IMR-90 (cell line): ENCODE measurements around the gene NPNT. TPM values are rescaled to one million over a fixed set of nuclear protein-coding genes. Genes with fewer than 3 reads are reported as not detected.

Experiments
- ATAC-seq: fragments of 200-7000 bp; cut with Tn5 transposase; 2 replicates; pipeline ENCODE4 v1.9.1; 2020; ENCODE audit warnings: low read depth, mild to moderate bottlenecking, moderate library complexity
- BruUV-seq: library from RNA; stranded (reverse); fragments of 400-500 nt; replicated peaks from 2 replicates; lab custom pipeline; 2021; lab: Mats Ljungman, UMichigan
- CTCF ChIA-PET: fragments of 300-600 bp; formaldehyde crosslinking; extraction: SDS; loops from one replicate; lab custom pipeline; 2021; ENCODE audit warnings: antibody characterized with exemption; lab: Yijun Ruan, JAX
- POLR2A ChIA-PET: fragments of 300-600 bp; sonication (Branson Sonifier 250); formaldehyde crosslinking; loops from one replicate; lab custom pipeline; 2022; ENCODE audit warnings: antibody characterized with exemption; ENCODE audit not compliant: unreplicated experiment; lab: Charles Lee
- DNase-seq: peaks from one replicate; pipeline ENCODE4 v3.0.0; 2013
- H2AFZ ChIP-seq: replicated peaks from 2 replicates; pipeline ENCODE3; 2013; ENCODE audit warnings: low read length, mild to moderate bottlenecking; ENCODE audit not compliant: poor library complexity
- H2AK5ac ChIP-seq: 2 replicates; pipeline ENCODE4 v1.6.1; 2013; ENCODE audit warnings: low read depth, low read length, inconsistent platforms
- H2AK9ac ChIP-seq: replicated peaks from 2 replicates; pipeline ENCODE3; 2013; ENCODE audit warnings: mild to moderate bottlenecking, low read depth, low read length, moderate library complexity; ENCODE audit not compliant: poor library complexity
- H2BK120ac ChIP-seq: 2 replicates; pipeline ENCODE4 v1.6.1; 2013; ENCODE audit warnings: low read depth, low read length, inconsistent platforms
- H2BK15ac ChIP-seq: 3 replicates; pipeline ENCODE4 v1.6.1; 2013; ENCODE audit warnings: low read depth, low read length, inconsistent platforms
- H2BK20ac ChIP-seq: 2 replicates; pipeline ENCODE4 v1.6.1; 2013; ENCODE audit warnings: low read depth, mild to moderate bottlenecking, inconsistent platforms, low read length, moderate library complexity
- H2BK5ac ChIP-seq: 2 replicates; pipeline ENCODE4 v1.6.1; 2013; ENCODE audit warnings: mild to moderate bottlenecking, low read depth, low read length, inconsistent platforms; ENCODE audit not compliant: poor library complexity, severe bottlenecking
- H3K14ac ChIP-seq: replicated peaks from 2 replicates; pipeline ENCODE4 v1.6.1; 2013; ENCODE audit warnings: low read depth, low read length, inconsistent platforms
- H3K18ac ChIP-seq: 2 replicates; pipeline ENCODE4 v1.6.1; 2013; ENCODE audit warnings: low read depth, low read length, control low read depth
- H3K23ac ChIP-seq: 2 replicates; pipeline ENCODE4 v1.6.1; 2013; ENCODE audit warnings: low read depth, low read length, inconsistent platforms
- H3K27ac ChIP-seq: 2 replicates; pipeline ENCODE4 v1.5.1; 2013; ENCODE audit warnings: mild to moderate bottlenecking, control low read depth, low read length; ENCODE audit not compliant: insufficient read depth
- H3K27me3 ChIP-seq: 2 replicates; pipeline ENCODE4 v1.6.1; 2013; ENCODE audit warnings: low read length; ENCODE audit not compliant: control insufficient read depth, insufficient read depth
- H3K36me3 ChIP-seq: 2 replicates; pipeline ENCODE4 v1.6.1; 2013; ENCODE audit warnings: low read length, mixed read lengths; ENCODE audit not compliant: control insufficient read depth, insufficient read depth
- H3K4ac ChIP-seq: 2 replicates; pipeline ENCODE4 v1.6.1; 2013; ENCODE audit warnings: low read depth, low read length, inconsistent platforms
- H3K4me1 ChIP-seq: 2 replicates; pipeline ENCODE4 v1.6.1; 2013; ENCODE audit warnings: low read length, mixed read lengths; ENCODE audit not compliant: control insufficient read depth, insufficient read depth
- H3K4me2 ChIP-seq: 2 replicates; pipeline ENCODE4 v1.6.1; 2013; ENCODE audit warnings: low read depth, mild to moderate bottlenecking, control low read depth, low read length, moderate library complexity
- H3K4me3 ChIP-seq: 2 replicates; pipeline ENCODE4 v1.5.1; 2013; ENCODE audit warnings: low read depth, mild to moderate bottlenecking, control low read depth, low read length, moderate library complexity; ENCODE audit not compliant: insufficient read depth
- H3K56ac ChIP-seq: 2 replicates; pipeline ENCODE4 v1.6.1; 2013; ENCODE audit warnings: low read length, inconsistent platforms; ENCODE audit not compliant: insufficient read depth; ENCODE audit errors: extremely low read depth
- H3K79me1 ChIP-seq, 2 experiments: 2 replicates each; pipeline ENCODE4 v1.6.1; 2013; ENCODE audit warnings: low read length in 2 of 2, inconsistent platforms in 1 of 2, low read depth in 1 of 2
- H3K9ac ChIP-seq: 2 replicates; pipeline ENCODE4 v1.6.1; 2013; ENCODE audit warnings: low read depth, low read length, control low read depth
- H3K9me1 ChIP-seq: 2 replicates; pipeline ENCODE4 v1.6.1; 2013; ENCODE audit warnings: low read length, inconsistent platforms; ENCODE audit not compliant: insufficient read depth
- H3K9me3 ChIP-seq: 2 replicates; pipeline ENCODE4 v1.6.1; 2013; ENCODE audit warnings: low read length; ENCODE audit not compliant: control insufficient read depth, insufficient read depth
- H4K20me1 ChIP-seq: 2 replicates; pipeline ENCODE4 v1.6.1; 2013; ENCODE audit warnings: low read length, inconsistent platforms; ENCODE audit not compliant: insufficient read depth
- H4K5ac ChIP-seq: 2 replicates; pipeline ENCODE4 v1.6.1; 2013; ENCODE audit warnings: mild to moderate bottlenecking, low read depth, low read length, control low read depth
- H4K8ac ChIP-seq, 2 experiments: 2 replicates each; pipeline ENCODE4 v1.6.1; 2013; ENCODE audit warnings: low read depth in 2 of 2, low read length in 2 of 2, control low read depth in 1 of 2, inconsistent platforms in 1 of 2
- H4K91ac ChIP-seq: 2 replicates; pipeline ENCODE4 v1.6.1; 2013; ENCODE audit warnings: low read depth, low read length, inconsistent platforms; ENCODE audit not compliant: insufficient read depth
- BHLHE40 ChIP-seq: fragments of 150-350 bp; IDR thresholded peaks from 2 replicates; pipeline ENCODE4 v1.6.1; 2016; ENCODE audit warnings: mild to moderate bottlenecking, low read depth, low read length
- CTCF ChIP-seq: conservative IDR thresholded peaks from 2 replicates; pipeline ENCODE4 v1.5.1; 2012; ENCODE audit warnings: mild to moderate bottlenecking, low read depth, low read length, improper control_type of control experiment
- ELK1 ChIP-seq: fragments of 150-350 bp; IDR thresholded peaks from 2 replicates; pipeline ENCODE4 v1.6.1; 2016; ENCODE audit warnings: low read depth, mild to moderate bottlenecking, low read length, moderate library complexity, borderline replicate concordance
- MXI1 ChIP-seq: IDR thresholded peaks from 2 replicates; pipeline ENCODE4 v1.6.1; 2012; ENCODE audit warnings: low read depth, mild to moderate bottlenecking, low read length, moderate library complexity, borderline replicate concordance
- RCOR1 ChIP-seq: IDR thresholded peaks from 2 replicates; pipeline ENCODE4 v1.6.1; 2012; ENCODE audit warnings: mild to moderate bottlenecking, low read length, improper control_type of control experiment; ENCODE audit not compliant: insufficient replicate concordance
- RFX5 ChIP-seq: IDR thresholded peaks from 2 replicates; pipeline ENCODE4 v1.8.0; 2012; ENCODE audit warnings: low read depth, mild to moderate bottlenecking, low read length, moderate library complexity
- SMC3 ChIP-seq: fragments of 150-350 bp; IDR thresholded peaks from 2 replicates; pipeline ENCODE4 v1.6.1; 2016; ENCODE audit warnings: low read depth, mild to moderate bottlenecking, antibody characterized with exemption, low read length, moderate library complexity
- USF2 ChIP-seq: fragments of 150-350 bp; IDR thresholded peaks from 2 replicates; pipeline ENCODE4 v1.6.1; 2017; ENCODE audit warnings: mild to moderate bottlenecking, antibody characterized with exemption, low read length, low read depth
- WGBS, 2 experiments: methylation state at CpG; one replicate each; pipeline versions ENCODE4 v1.1.5 to v1.1.7; 2013; ENCODE audit warnings: missing lambda C conversion rate in 2 of 2; ENCODE audit not compliant: insufficient read length in 1 of 2; ENCODE audit errors: extremely low coverage in 2 of 2; 5-methylcytosine and 5-hydroxymethylcytosine counted together
- dilution Hi-C: fragments of 300-500 bp; cut with HindIII; formaldehyde crosslinking; loops from one replicate; pipeline ENCODE4 v1.14.3; 2018; ENCODE audit warnings: low sequenced_read_pairs; ENCODE audit not compliant: unreplicated experiment
- in situ Hi-C: fragments of 300-500 bp; cut with MboI; formaldehyde crosslinking; loops from 3 replicates; pipeline ENCODE4 v1.14.3; 2019; ENCODE audit warnings: low sequenced_read_pairs, inconsistent platforms, mixed read lengths
- intact Hi-C: fragments of 100-400 bp; cut with micrococcal nuclease; formaldehyde crosslinking; loops from 2 replicates; pipeline ENCODE4 v1.10.0; 2022
- polyA plus RNA-seq, 3 experiments: library from polyadenylated mRNA; depleted of rRNA; stranded (reverse); fragments of >200 nt; gene quantifications; 2 replicates each; pipeline ENCODE4 v1.2.3, GENCODE V29; 2012; ENCODE audit warnings: low replicate concordance in 1 of 3
- total RNA-seq: library from RNA; depleted of rRNA; stranded (reverse); fragments of >200 nt; gene quantifications from 2 replicates; pipeline ENCODE4 v1.2.3, GENCODE V29; 2012

NPNT gene
- total and polyA plus RNA-seq, 2 of the 4 experiments (the other 2 are of a cell fraction): not detected

DNA sequence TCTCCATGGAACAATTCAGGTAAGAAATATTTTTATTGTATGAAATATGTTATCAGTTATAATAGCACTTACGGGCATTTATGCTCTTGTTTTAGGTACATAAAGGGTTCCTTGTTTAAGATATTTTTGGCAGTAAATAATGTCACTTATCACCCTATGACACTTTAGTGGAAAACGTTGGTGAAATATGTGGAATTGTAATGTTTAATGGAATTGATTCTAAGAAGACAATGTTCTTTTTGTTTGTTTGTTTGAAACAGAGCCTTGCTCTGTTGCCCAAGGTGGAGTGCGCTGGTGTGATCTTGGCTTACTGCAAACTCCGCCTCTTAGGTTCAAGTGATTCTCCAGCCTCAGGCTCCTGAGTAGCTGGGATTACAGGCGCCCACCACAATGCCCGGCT, 17.4 kb downstream of the NPNT start:
- ATAC-seq (no peak), DNase-seq (no peak)
- no peak overlapping the region for H2BK5ac ChIP-seq
- no peak overlapping the region for H3K56ac ChIP-seq
- no peak overlapping the region for H4K5ac ChIP-seq
- no peaks in the 10 kb centered on the region for H3K79me1 ChIP-seq
- H3K9me1 ChIP-seq: no peaks in the 10 kb centered on the region
- no peak overlapping the region for H3K4ac ChIP-seq
- H3K36me3 ChIP-seq: no peaks in the 10 kb centered on the region
- dilution Hi-C loops (no loop called here), intact Hi-C loops (no loop called here), in situ Hi-C loops (no loop called here)
- H2AFZ ChIP-seq: no peak overlapping the region
- no peak overlapping the region for H4K91ac ChIP-seq
- H3K14ac ChIP-seq: no peak overlapping the region
- ChIA-PET POLR2A (no interaction called here), CTCF (no interaction called here)
- H2BK20ac ChIP-seq: no peak overlapping the region
- no peak overlapping the region for H2BK15ac ChIP-seq
- H2BK120ac ChIP-seq: no peak overlapping the region
- WGBS, 2 experiments: no CpG with 5 or more reads among the region's 6 CpGs
- no peak overlapping the region for H3K9ac ChIP-seq
- no peaks in the 10 kb centered on the region for H3K9me3 ChIP-seq
- no peaks in the 10 kb centered on the region for H4K20me1 ChIP-seq
- H3K23ac ChIP-seq: no peak overlapping the region
- H2AK9ac ChIP-seq: no peak overlapping the region
- H3K27ac ChIP-seq: no peak overlapping the region
- no peak overlapping the region for H3K4me3 ChIP-seq
- no TSS peak for BruUV-seq
- TF ChIP-seq SMC3: no peak
- no peak for TF ChIP-seq ELK1
- TF ChIP-seq RFX5: no peak
- TF ChIP-seq USF2: no peak
- TF ChIP-seq MXI1: no peak
- TF ChIP-seq RCOR1: no peak
- no peak for TF ChIP-seq CTCF
- TF ChIP-seq BHLHE40: no peak
- no peak overlapping the region for H3K18ac ChIP-seq
- H3K27me3 ChIP-seq: no peaks in the 10 kb centered on the region; the same call in 1 of the 2 replicates
- no peak overlapping the region for H4K8ac ChIP-seq
- H3K4me1 ChIP-seq: no peaks in the 10 kb centered on the region
- no peak overlapping the region for H3K4me2 ChIP-seq
- H2AK5ac ChIP-seq: no peak overlapping the region
